Adrenal gland (tissue), 5 donors: ENCODE data around the gene ZDHHC7.

Experiments
- CTCF ChIP-seq, 6 experiments: fragments of 450-650 bp in 4 of 6; fragments of 200-600 bp in 2 of 6; sonication (generic) in 1 of 6; IDR thresholded peaks; 1 replicate in 5 of 6; 2 replicates in 1 of 6; pipeline versions ENCODE4 v1.5.1 to v1.8.0; 2016 to 2021; ENCODE audit warnings: antibody characterized with exemption in 6 of 6, mild to moderate bottlenecking in 2 of 6, moderate library complexity in 1 of 6
- POLR2A ChIP-seq, 2 donors: fragments of 450-650 bp; IDR thresholded peaks; one replicate each; pipeline ENCODE4 v1.6.1; 2017; ENCODE audit warnings: antibody characterized with exemption in 2 of 2, mild to moderate bottlenecking in 2 of 2, moderate library complexity in 1 of 2
- donor health status: DM: no; HTN: no; CAD: no.

- TF ChIP-seq POLR2A (IDR thresholded peaks at IDR 0.05), result no peak
- TF ChIP-seq CTCF (IDR thresholded peaks at IDR 0.05), result no peak
Observed at GRCh38 chr16:85054948-85055492, 43.7 kb upstream of the ZDHHC7 start.
